SK-N-MC (cell line): Measurements from ENCODE around the gene PLXNA4.

ENCODE experiments used
- DNase-seq: peaks from one replicate; pipeline ENCODE4 v3.0.0-alpha.2; 2011; ENCODE audit warnings: low read depth, low spot score
- H3K27ac ChIP-seq: fragments of 200-600 bp; sonication (generic); 2 replicates; pipeline ENCODE4 v1.5.1; 2016; ENCODE audit warnings: mixed run types
- H3K36me3 ChIP-seq: fragments of 200-600 bp; sonication (generic); 2 replicates; pipeline ENCODE4 v1.6.1; 2017; ENCODE audit warnings: antibody characterized with exemption, low read length, mixed read lengths; ENCODE audit not compliant: insufficient read depth
- H3K4me3 ChIP-seq: fragments of 200-600 bp; sonication (generic); 2 replicates; pipeline ENCODE4 v1.5.1; 2016
- H3K9ac ChIP-seq: fragments of 200-600 bp; sonication (generic); 2 replicates; pipeline ENCODE4 v1.8.0; 2017; ENCODE audit warnings: mixed run types, mixed read lengths; ENCODE audit not compliant: insufficient read length
- H3K9me3 ChIP-seq: fragments of 200-600 bp; sonication (generic); 2 replicates; pipeline ENCODE4 v1.6.1; 2017; ENCODE audit warnings: low read depth, mild to moderate bottlenecking, antibody characterized with exemption, low read length, moderate library complexity, mixed read lengths
- EZH2 ChIP-seq: fragments of 200-600 bp; sonication (generic); IDR thresholded peaks from one replicate; pipeline ENCODE4 v1.6.1; 2017; ENCODE audit warnings: antibody characterized with exemption
- FOXP2 ChIP-seq: optimal IDR thresholded peaks from 2 replicates; pipeline ENCODE3; 2011; ENCODE audit warnings: mild to moderate bottlenecking, moderate library complexity; ENCODE audit not compliant: insufficient read depth; ENCODE audit errors: extremely low read length, control extremely low read depth
- POLR2AphosphoS5 ChIP-seq: IDR thresholded peaks from 2 replicates; pipeline ENCODE4 v1.6.1; 2012; ENCODE audit warnings: mild to moderate bottlenecking, low read depth, low read length, borderline replicate concordance

The PLXNA4 gene

GRCh38 chr7:132511387-132511786, 64.9 kb downstream of the PLXNA4 start:
- H3K4me3 ChIP-seq, result no peak overlapping the region
- TF ChIP-seq POLR2AphosphoS5 (no peak), FOXP2 (no peak), EZH2 (no peak)
- H3K9me3 ChIP-seq, result no peaks in the 10 kb centered on the region
- no peaks in the 10 kb centered on the region for H3K36me3 ChIP-seq
- H3K27ac ChIP-seq, result no peak overlapping the region
- DNase-seq, result no peak
- H3K9ac ChIP-seq, result no peak overlapping the region

DNA sequence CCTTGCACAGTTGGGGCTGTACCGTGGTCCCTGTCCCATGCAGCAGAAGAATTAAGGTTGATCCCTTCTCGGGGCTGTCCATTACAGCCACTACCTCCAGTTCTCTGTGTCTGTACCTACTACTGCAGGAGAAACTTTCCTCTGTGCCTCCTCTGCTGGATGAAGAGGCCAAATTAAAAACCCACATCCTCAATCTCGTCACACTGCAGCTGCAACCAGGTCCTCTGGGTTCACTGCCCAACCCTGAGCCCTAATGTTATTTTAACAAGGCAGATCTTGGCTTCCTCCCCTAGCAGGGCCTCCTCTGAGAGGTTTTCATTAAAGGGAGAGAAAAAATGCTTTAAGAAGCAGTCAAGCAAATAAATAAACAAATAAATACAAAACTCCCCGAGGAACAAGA, 66.6 kb downstream of the PLXNA4 start:
- TF ChIP-seq EZH2 (no peak), POLR2AphosphoS5 (no peak), FOXP2 (no peak)
- Histone ChIP-seq H3K9ac (no peak overlapping the region), H3K9me3 (no peaks in the 10 kb centered on the region), H3K36me3 (no peaks in the 10 kb centered on the region), H3K4me3 (no peak overlapping the region), H3K27ac (no peak overlapping the region)
- DNase-seq, result no peak

DNA sequence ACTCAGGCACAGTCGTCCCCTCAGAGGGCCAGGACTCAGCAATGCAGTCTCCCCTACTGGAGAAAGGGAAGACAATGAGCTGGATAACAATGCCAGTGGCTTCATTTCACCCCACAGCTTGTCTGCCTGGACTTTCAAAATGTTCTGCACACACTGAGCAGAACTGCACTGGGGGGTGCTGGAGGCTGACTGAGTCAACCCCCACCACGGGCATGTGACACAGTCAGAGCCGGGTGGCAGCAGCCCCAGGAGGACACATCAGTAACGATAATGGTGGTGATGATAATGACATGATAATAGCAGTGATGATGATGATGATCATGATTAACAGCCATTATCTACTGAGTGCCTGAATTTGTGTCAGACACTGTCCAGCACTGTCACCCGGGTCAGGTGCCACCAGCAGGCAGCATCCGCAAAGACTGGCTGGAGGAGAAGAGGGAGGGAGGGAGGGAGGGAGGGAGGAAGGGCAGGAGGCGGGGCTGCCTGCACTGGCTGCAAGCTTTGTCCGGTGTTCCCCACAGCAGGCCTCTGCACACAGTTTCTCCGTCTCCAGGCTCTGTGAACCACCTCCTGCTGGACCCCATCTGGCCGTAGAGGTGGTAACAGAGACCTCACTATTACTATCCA, 67.4 kb downstream of the PLXNA4 start:
- DNase-seq, result no peak
- Histone ChIP-seq H3K9ac (no peak overlapping the region), H3K36me3 (no peaks in the 10 kb centered on the region), H3K4me3 (no peak overlapping the region), H3K27ac (no peak overlapping the region), H3K9me3 (no peaks in the 10 kb centered on the region)
- TF ChIP-seq FOXP2 (no peak), POLR2AphosphoS5 (no peak), EZH2 (no peak)

GRCh38 chr7:132504852-132505251, 71.4 kb downstream of the PLXNA4 start:
- no peak overlapping the region for H3K9ac ChIP-seq
- H3K9me3 ChIP-seq, result no peaks in the 10 kb centered on the region
- no peak overlapping the region for H3K27ac ChIP-seq
- TF ChIP-seq FOXP2, result no peak
- no peak for TF ChIP-seq POLR2AphosphoS5
- no peak for TF ChIP-seq EZH2
- H3K4me3 ChIP-seq, result no peak overlapping the region
- DNase-seq, result no peak
- H3K36me3 ChIP-seq, result no peaks in the 10 kb centered on the region

- Histone ChIP-seq H3K27ac (no peak overlapping the region), H3K9ac (no peak overlapping the region), H3K36me3 (no peaks in the 10 kb centered on the region), H3K4me3 (no peak overlapping the region), H3K9me3 (no peaks in the 10 kb centered on the region)
- TF ChIP-seq POLR2AphosphoS5, result no peak
- no peak for TF ChIP-seq FOXP2
- no peak for TF ChIP-seq EZH2
- DNase-seq, result no peak
These were observed 72.2 kb downstream of the PLXNA4 start for GRCh38 chr7:132504071-132504470.

- TF ChIP-seq POLR2AphosphoS5 (no peak), FOXP2 (no peak), EZH2 (no peak)
- no peak for DNase-seq
These were observed 72.9 kb downstream of the PLXNA4 start for GRCh38 chr7:132503415-132503814.

DNA sequence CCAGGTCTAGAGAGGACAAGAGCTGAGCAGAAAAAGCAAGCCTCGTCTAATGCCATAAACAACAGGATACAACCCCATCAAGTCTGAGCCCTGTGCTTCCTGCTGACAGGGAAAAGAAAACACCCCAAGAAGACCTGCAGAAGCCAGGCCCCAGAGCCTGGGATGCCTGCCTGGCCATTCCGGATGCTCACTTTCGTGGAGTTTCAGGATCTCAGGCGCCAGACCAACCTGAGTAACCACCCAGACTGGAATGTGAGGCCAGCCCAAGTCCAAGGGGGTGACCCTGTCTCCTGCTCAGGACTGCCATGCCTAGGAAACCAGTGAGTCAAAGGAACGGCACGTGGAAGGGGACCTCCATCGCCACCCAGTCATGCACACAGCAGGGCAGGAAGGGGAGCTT, 74.3 kb downstream of the PLXNA4 start:
- no peaks in the 10 kb centered on the region for H3K36me3 ChIP-seq
- DNase-seq, result no peak
- H3K27ac ChIP-seq, result no peak overlapping the region
- TF ChIP-seq POLR2AphosphoS5 (no peak), FOXP2 (no peak), EZH2 (no peak)
- no peaks in the 10 kb centered on the region for H3K9me3 ChIP-seq
- H3K9ac ChIP-seq, result no peak overlapping the region
- no peak overlapping the region for H3K4me3 ChIP-seq

More at GRCh38 chr7:132503415-132503814, 72.9 kb downstream of the PLXNA4 start:
- Histone ChIP-seq H3K27ac (no peak overlapping the region), H3K9ac (no peak overlapping the region), H3K9me3 (no peaks in the 10 kb centered on the region), H3K36me3 (no peaks in the 10 kb centered on the region), H3K4me3 (no peak overlapping the region)

DNA sequence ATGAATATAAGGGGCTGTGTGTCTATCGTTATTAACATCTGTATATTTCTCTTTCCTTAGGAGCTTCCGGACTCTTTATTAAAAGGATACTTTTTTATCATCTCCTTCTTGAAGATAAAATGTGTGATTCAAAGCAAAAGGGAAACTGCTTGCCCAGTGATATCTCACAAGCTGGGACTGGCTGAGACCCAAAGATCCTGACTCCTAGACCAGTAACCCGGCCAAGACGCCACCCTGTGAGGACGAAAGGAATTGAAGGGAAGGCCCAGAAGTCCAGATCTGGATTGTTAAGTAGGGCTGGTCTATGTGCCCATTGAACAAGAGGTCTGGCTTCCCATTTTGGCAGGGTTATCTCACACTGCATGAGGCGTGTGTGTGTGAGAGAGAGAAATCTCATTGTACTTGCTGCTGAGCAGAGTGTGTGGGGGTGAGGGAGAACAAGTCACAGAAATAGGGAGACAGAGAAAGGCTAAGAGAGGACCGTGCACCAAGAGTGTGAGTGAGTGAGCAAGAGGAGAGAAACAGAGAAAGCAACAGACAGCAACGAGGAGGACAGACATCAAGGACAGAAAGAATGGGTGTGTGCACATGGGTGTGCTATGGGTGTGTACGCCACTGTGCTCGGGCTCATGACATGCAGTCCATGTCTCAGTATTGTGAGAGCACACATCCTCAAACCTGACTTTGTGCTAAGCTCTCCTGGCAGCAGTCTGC, 75.4 kb downstream of the PLXNA4 start:
- no peak for DNase-seq
- TF ChIP-seq EZH2, result no peak
- no peak for TF ChIP-seq POLR2AphosphoS5
- no peak for TF ChIP-seq FOXP2
- no peaks in the 10 kb centered on the region for H3K36me3 ChIP-seq
- no peaks in the 10 kb centered on the region for H3K9me3 ChIP-seq
- no peak overlapping the region for H3K4me3 ChIP-seq
- no peak overlapping the region for H3K27ac ChIP-seq
- no peak overlapping the region for H3K9ac ChIP-seq

DNA sequence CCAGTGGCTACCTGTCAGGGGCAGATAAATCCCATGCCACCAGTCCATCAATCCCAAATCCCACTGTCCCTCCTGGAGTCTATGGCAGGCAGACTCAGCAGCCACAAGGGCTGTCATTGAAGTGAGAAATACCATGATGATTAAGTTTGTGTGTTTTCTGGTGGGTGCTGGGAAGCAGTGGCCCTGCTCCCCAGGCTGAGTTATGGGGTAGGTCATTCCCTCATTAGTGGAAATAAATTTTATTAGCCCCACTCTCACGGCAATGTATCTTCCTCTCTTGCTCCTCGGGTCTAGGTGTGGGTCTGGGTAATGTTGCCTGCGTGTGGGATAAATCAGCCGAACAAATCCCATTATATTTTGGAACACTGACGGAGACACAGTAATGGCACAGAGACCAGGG, 76.8 kb downstream of the PLXNA4 start:
- H3K36me3 ChIP-seq, result no peaks in the 10 kb centered on the region
- no peak overlapping the region for H3K9ac ChIP-seq
- TF ChIP-seq EZH2, result no peak
- TF ChIP-seq FOXP2, result no peak
- TF ChIP-seq POLR2AphosphoS5, result no peak
- H3K27ac ChIP-seq, result no peak overlapping the region
- no peaks in the 10 kb centered on the region for H3K9me3 ChIP-seq
- DNase-seq, result no peak
- no peak overlapping the region for H3K4me3 ChIP-seq
